Prostate gland (tissue), 2 donors: ENCODE results near the gene TMEM229B.

Source experiments
- CTCF ChIP-seq, 4 experiments: fragments of 200-600 bp in 2 of 4; fragments of 450-650 bp in 2 of 4; sonication (generic) in 2 of 4; IDR thresholded peaks; 1 replicate in 3 of 4; 2 replicates in 1 of 4; pipeline ENCODE4 v1.5.1; 2016 to 2019; ENCODE audit warnings: antibody characterized with exemption in 4 of 4, mild to moderate bottlenecking in 2 of 4, moderate library complexity in 2 of 4
- POLR2A ChIP-seq: fragments of 450-650 bp; IDR thresholded peaks from one replicate; pipeline ENCODE4 v1.6.1; 2016; ENCODE audit warnings: antibody characterized with exemption, mild to moderate bottlenecking
- POLR2AphosphoS5 ChIP-seq: sonication (generic); formaldehyde crosslinking; IDR thresholded peaks from one replicate; pipeline ENCODE4 v1.6.1; 2017; ENCODE audit warnings: antibody characterized with exemption

GRCh38 chr14:67525389-67525788, 36.9 kb upstream of the TMEM229B start:
- TF ChIP-seq CTCF (IDR thresholded peaks at IDR 0.05) (no peak), POLR2AphosphoS5 (no peak), POLR2A (no peak)
